ENCODE results near the gene LDLRAP1. TPM values are rescaled to one million over a fixed set of nuclear protein-coding genes. Genes with fewer than 3 reads are reported as not detected.

Gene LDLRAP1
- total RNA-seq, 1 experiment from 2014 or later: 26.0 TPM

DNA sequence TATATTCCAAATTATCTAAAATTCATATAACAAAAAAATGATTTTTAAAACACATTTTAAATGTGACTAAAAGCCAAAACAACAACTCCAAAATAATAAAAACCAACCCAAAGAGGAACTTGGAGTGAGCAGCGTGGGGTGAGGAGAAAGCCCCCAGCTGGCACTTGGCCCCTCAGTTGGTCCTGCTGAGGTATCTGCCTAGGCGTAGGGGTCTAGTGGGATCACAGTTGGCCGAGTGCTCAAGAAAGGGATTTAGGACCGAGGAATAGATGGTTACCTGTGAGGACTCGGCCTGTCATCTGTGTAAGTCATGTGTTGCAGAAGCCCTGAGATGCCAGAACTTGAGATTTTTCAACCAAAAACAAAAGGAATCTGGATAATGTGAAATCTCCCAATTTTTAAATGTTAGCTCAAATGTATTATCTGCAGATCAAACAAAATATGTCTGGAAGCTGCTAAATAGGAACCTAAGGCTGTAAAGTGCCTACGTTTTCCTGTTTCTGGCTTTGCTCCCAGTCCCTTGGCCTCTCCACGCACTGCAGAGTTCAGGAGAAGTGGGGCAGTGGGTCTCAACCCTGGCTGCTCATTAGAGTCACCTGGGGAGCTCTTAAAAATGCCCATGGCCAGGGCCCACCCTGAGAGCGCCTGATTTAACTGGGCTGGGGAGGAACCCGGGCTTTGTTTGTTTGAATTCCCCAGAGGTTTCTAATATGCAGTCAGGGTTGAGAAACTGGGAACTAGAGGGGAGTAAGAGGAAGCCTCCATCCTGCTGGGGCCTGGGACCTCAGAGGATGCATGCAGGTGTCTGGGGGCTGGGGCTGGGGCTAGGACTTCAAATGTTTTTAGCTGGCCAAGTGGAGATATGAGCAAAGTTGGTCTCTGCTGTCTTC lies 38.5 kb upstream of the LDLRAP1 start (continued):
- TF ChIP-seq, protein P1, sequence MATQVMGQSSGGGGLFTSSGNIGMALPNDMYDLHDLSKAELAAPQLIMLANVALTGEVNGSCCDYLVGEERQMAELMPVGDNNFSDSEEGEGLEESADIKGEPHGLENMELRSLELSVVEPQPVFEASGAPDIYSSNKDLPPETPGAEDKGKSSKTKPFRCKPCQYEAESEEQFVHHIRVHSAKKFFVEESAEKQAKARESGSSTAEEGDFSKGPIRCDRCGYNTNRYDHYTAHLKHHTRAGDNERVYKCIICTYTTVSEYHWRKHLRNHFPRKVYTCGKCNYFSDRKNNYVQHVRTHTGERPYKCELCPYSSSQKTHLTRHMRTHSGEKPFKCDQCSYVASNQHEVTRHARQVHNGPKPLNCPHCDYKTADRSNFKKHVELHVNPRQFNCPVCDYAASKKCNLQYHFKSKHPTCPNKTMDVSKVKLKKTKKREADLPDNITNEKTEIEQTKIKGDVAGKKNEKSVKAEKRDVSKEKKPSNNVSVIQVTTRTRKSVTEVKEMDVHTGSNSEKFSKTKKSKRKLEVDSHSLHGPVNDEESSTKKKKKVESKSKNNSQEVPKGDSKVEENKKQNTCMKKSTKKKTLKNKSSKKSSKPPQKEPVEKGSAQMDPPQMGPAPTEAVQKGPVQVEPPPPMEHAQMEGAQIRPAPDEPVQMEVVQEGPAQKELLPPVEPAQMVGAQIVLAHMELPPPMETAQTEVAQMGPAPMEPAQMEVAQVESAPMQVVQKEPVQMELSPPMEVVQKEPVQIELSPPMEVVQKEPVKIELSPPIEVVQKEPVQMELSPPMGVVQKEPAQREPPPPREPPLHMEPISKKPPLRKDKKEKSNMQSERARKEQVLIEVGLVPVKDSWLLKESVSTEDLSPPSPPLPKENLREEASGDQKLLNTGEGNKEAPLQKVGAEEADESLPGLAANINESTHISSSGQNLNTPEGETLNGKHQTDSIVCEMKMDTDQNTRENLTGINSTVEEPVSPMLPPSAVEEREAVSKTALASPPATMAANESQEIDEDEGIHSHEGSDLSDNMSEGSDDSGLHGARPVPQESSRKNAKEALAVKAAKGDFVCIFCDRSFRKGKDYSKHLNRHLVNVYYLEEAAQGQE (IDR thresholded peaks at IDR 0.05; ENCODE audit: low read depth): no peak

DNA sequence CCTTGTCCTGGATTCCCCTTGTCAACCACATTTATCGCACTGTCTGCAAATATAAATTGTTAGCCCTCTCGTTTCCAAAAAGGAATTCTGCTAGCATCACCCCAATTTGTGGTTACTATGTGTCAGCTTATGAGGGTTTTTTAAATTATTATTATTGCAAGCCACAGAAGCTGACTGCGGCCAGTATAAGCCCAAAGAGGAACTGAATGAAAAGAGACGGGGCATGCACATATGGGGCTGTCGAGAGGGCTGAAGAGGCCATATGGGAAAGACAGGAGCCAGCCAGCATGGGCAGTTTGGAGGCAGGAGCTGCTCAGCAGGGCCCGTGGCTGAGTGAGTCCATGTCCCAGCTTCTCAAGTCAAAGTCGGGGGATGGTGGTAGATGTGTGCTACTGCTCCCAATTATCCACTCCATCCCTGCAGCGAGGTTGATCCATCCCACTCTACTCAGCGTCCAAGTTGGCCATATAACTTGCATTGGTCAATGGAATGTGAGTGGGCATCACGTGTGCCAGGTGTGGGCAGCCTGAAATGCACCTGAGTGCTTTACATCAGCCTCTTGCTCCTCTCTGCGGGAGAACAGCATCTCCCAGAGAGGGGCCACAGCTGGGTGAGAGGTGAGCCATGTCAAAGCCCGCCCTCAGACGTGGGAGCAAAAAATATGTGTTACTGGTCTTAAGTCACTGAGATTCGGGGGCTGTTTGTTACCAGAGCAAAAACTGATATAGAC lies 37.6 kb upstream of the LDLRAP1 start:
- H3K4me2 ChIP-seq (ENCODE audit: low read length): peak overlapping the region; percentile 45
- no peaks in the 10 kb centered on the region for H3K9me3 ChIP-seq (ENCODE audit: control insufficient read depth in 1 of 2, insufficient read depth in 1 of 2, low read depth in 1 of 2, low read length in 2 of 2)
- peaks cover 10 to 18% of the 10 kb centered on the region in 2 experiments for H3K4me1 ChIP-seq (ENCODE audit: control insufficient read depth in 1 of 2, insufficient read depth in 2 of 2, low read length in 2 of 2)
- H3K27me3 ChIP-seq (ENCODE audit: insufficient read depth, low read length): no peaks in the 10 kb centered on the region
- RAD21 ChIA-PET (ENCODE audit: low non-redundant PET in 1 of 2, low total read pairs in 2 of 2, uncharacterized antibody in 2 of 2, unreplicated experiment in 2 of 2): no interaction called here
- no peaks in the 10 kb centered on the region for H4K20me1 ChIP-seq (ENCODE audit: insufficient read depth)
- H3K36me3 ChIP-seq (ENCODE audit: control insufficient read depth in 1 of 2, insufficient read depth in 2 of 2, low read length in 2 of 2): no peaks in the 10 kb centered on the region
- no peaks in the 10 kb centered on the region for H3K79me2 ChIP-seq (ENCODE audit: insufficient read depth, low read length)
- TF ChIP-seq POLR2AphosphoS5 (IDR thresholded peaks at IDR 0.05; ENCODE audit: low read depth, low read length) (no peak), SP1 (IDR thresholded peaks at IDR 0.05; ENCODE audit: low read depth) (no peak), YY1 (IDR thresholded peaks at IDR 0.05; ENCODE audit: extremely low read depth, insufficient replicate concordance, low read depth, low read length) (no peak), CBX3 (IDR thresholded peaks at IDR 0.05; ENCODE audit: low read depth) (no peak), ELF1 (IDR thresholded peaks at IDR 0.05; ENCODE audit: borderline replicate concordance, low read depth) (no peak), FOSL1 (IDR thresholded peaks at IDR 0.05; ENCODE audit: low read depth) (no peak), EZH2 (IDR thresholded peaks at IDR 0.05) (no peak), EZH2phosphoT487 (IDR thresholded peaks at IDR 0.05; ENCODE audit: borderline replicate concordance) (no peak)
- TF ChIP-seq, protein P1 (IDR thresholded peaks at IDR 0.05; ENCODE audit: low read depth): no peak
- TF ChIP-seq, protein P2, sequence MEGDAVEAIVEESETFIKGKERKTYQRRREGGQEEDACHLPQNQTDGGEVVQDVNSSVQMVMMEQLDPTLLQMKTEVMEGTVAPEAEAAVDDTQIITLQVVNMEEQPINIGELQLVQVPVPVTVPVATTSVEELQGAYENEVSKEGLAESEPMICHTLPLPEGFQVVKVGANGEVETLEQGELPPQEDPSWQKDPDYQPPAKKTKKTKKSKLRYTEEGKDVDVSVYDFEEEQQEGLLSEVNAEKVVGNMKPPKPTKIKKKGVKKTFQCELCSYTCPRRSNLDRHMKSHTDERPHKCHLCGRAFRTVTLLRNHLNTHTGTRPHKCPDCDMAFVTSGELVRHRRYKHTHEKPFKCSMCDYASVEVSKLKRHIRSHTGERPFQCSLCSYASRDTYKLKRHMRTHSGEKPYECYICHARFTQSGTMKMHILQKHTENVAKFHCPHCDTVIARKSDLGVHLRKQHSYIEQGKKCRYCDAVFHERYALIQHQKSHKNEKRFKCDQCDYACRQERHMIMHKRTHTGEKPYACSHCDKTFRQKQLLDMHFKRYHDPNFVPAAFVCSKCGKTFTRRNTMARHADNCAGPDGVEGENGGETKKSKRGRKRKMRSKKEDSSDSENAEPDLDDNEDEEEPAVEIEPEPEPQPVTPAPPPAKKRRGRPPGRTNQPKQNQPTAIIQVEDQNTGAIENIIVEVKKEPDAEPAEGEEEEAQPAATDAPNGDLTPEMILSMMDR (IDR thresholded peaks at IDR 0.05 in 2 of 3, conservative IDR thresholded peaks at IDR 0.05 in 1 of 3; ENCODE audit: borderline replicate concordance in 1 of 3, insufficient read depth in 1 of 3, low read depth in 2 of 3, low read length in 2 of 3): no peak
- TF ChIP-seq, protein P3, sequence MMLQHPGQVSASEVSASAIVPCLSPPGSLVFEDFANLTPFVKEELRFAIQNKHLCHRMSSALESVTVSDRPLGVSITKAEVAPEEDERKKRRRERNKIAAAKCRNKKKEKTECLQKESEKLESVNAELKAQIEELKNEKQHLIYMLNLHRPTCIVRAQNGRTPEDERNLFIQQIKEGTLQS (IDR thresholded peaks at IDR 0.05): no peak
- no TSS peak for BruUV-seq (replicated peaks)
- CTCF ChIA-PET: interaction anchor here (1.5 kb wide), 1 partner anchor 14 kb away, joined by 5 read pairs; no protein-coding TSS in a partner anchor
- no peak for DNase-seq (ENCODE audit: low read depth, low spot score)
- POLR2A ChIA-PET: interaction anchor here (1.4 kb wide), 1 partner anchor 14 kb away, joined by 3 read pairs; no protein-coding TSS in a partner anchor
- intact Hi-C loops (cut with micrococcal nuclease): no loop called here
- ATAC-seq: no peak
- no peaks in the 10 kb centered on the region for H3K9me2 ChIP-seq (ENCODE audit: insufficient read depth)
- H2AFZ ChIP-seq (ENCODE audit: low read depth, low read length, poor library complexity, severe bottlenecking): no peak overlapping the region
- no peak overlapping the region for H3K27ac ChIP-seq (ENCODE audit: low read depth, low read length)
- no peak overlapping the region for H3K9ac ChIP-seq (ENCODE audit: low read length)
- no peak overlapping the region for H3K4me3 ChIP-seq (replicated peaks in 1 of 2; ENCODE audit: low read depth in 1 of 2, low read length in 2 of 2)

Data from HCT116 (cell line).